Esophagus muscularis mucosa (tissue), 4 donors: ENCODE data around the gene CMTM2. TPM values are rescaled to one million over a fixed set of nuclear protein-coding genes. Genes with fewer than 3 reads are reported as not detected.
A peak's percentile ranks its signal among the peaks of the same experiment; 100 is the strongest.
"Not testable (repeated sequence)": the region's sequence is repeated elsewhere in the genome, so short reads cannot be mapped to it uniquely, and the experiment has no call there.

Experiments
- DNase-seq: peaks from one replicate; pipeline ENCODE4 v3.0.0-alpha.2; 2017; ENCODE audit errors: extremely low spot score
- H3K27ac ChIP-seq, 4 donors: fragments of 200-600 bp; sonication (generic); replicated peaks in 1 of 4; 1 replicate in 3 of 4; 2 replicates in 1 of 4; pipeline ENCODE4 v1.5.1; 2016 to 2019; ENCODE audit warnings: mild to moderate bottlenecking in 1 of 4
- H3K27me3 ChIP-seq, 4 donors: fragments of 200-600 bp; sonication (generic); one replicate each; pipeline versions ENCODE4 v1.5.1 to v1.6.0; 2016 to 2019
- H3K36me3 ChIP-seq, 4 donors: fragments of 200-600 bp; sonication (generic); one replicate each; pipeline ENCODE4 v1.5.1; 2016 to 2019
- H3K4me1 ChIP-seq, 4 donors: fragments of 200-600 bp; sonication (generic); one replicate each; pipeline ENCODE4 v1.5.1; 2016 to 2019
- H3K4me3 ChIP-seq, 4 donors: fragments of 200-600 bp; sonication (generic); 1 replicate in 2 of 4; 2 replicates in 2 of 4; pipeline ENCODE4 v1.5.1; 2016 to 2019; ENCODE audit warnings: mild to moderate bottlenecking in 4 of 4, moderate library complexity in 1 of 4
- H3K9me3 ChIP-seq, 4 donors: fragments of 200-600 bp; sonication (generic); 1 replicate in 3 of 4; 2 replicates in 1 of 4; pipeline ENCODE4 v1.5.1; 2016 to 2019
- EP300 ChIP-seq: sonication (generic); formaldehyde crosslinking; IDR thresholded peaks from one replicate; pipeline ENCODE4 v1.6.1; 2017; ENCODE audit warnings: antibody characterized with exemption
- POLR2A ChIP-seq: fragments of 450-650 bp; IDR thresholded peaks from one replicate; pipeline ENCODE4 v1.6.1; 2017; ENCODE audit warnings: antibody characterized with exemption, moderate library complexity, mild to moderate bottlenecking, low read depth
- POLR2AphosphoS5 ChIP-seq, 2 donors: sonication (generic); formaldehyde crosslinking; IDR thresholded peaks; one replicate each; pipeline ENCODE4 v1.6.1; 2017; ENCODE audit warnings: antibody characterized with exemption in 2 of 2
- WGBS: methylation state at CpG from one replicate; pipeline ENCODE4 v1.1.5; 2018; 5-methylcytosine and 5-hydroxymethylcytosine counted together
- intact Hi-C: fragments of 100-400 bp; cut with DNase I; formaldehyde crosslinking; loops from one replicate; pipeline ENCODE4 v1.15.1; 2023
- total RNA-seq, 4 donors: library from RNA; depleted of rRNA; stranded (reverse); fragments of >200 nt; gene quantifications; one replicate each; pipeline versions ENCODE4 v1.1.0 to v1.2.1, GENCODE V29; 2016
- TF ChIP-seq, protein P1 (sequence below), 3 experiments: fragments of 200-600 bp in 2 of 3; fragments of 450-650 bp in 1 of 3; sonication (generic) in 2 of 3; IDR thresholded peaks; one replicate each; pipeline ENCODE4 v1.5.1; 2017 to 2019; ENCODE audit warnings: antibody characterized with exemption in 3 of 3, mild to moderate bottlenecking in 2 of 3, moderate library complexity in 1 of 3

Gene CMTM2
- total RNA-seq, 4 donors from 2014 or later, result 1.8 TPM; not detected in 3

DNA sequence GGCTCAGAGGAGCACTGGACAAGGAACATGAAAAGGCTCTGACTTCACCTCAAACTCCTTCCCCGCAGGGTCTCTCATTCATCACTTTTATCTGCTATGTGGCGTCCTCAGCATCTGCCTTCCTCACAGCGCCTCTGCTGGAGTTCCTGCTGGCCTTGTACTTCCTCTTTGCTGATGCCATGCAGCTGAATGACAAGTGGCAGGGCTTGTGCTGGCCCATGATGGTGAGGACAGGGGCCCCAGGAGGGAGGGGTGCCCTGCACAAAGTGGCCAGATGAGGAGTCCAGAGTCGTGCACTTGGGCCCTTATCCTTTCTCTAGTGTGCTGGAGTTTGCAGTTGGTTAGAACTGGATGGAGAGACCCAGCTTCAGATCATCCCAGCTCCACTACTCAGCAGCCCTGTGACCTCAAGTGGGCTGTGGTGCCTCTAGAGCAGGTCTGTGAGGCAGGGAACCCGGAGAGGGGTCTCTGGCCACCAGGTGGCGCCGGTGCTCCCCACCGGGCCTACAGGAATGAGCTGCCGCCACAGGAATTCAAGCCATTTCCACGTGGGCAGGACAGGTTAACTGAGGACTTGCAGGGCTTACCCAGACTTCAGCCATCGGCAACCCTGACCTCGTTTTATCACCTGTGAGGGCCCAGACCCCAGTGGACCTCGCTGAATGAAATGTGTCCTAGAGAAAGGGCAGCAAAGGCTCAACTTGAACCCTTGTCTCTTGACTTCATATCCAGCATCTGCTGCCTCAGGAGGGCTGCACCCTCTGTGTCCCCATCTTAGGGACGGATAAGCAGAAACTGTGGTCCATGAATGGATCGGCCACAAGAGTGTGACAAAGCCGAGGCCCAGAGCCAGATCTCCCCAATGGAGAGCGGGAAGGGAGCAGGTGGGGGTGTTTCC, 29.2 kb downstream of the CMTM2 start:
- H3K9me3 ChIP-seq, result no peaks in the 10 kb centered on the region
- H3K27ac ChIP-seq, result peak overlapping the region in 3 of 4 donors; percentile 3 to 34 (median 28)
- peaks cover 24 to 46% (median 44%) of the 10 kb centered on the region in 4 donors for H3K4me1 ChIP-seq
- no peak overlapping the region for H3K4me3 ChIP-seq
- TF ChIP-seq POLR2A (no peak), POLR2AphosphoS5 (IDR thresholded peaks at IDR 0.05) (peak in 1 of 2 donors; percentile 45)
- TF ChIP-seq, protein P1, sequence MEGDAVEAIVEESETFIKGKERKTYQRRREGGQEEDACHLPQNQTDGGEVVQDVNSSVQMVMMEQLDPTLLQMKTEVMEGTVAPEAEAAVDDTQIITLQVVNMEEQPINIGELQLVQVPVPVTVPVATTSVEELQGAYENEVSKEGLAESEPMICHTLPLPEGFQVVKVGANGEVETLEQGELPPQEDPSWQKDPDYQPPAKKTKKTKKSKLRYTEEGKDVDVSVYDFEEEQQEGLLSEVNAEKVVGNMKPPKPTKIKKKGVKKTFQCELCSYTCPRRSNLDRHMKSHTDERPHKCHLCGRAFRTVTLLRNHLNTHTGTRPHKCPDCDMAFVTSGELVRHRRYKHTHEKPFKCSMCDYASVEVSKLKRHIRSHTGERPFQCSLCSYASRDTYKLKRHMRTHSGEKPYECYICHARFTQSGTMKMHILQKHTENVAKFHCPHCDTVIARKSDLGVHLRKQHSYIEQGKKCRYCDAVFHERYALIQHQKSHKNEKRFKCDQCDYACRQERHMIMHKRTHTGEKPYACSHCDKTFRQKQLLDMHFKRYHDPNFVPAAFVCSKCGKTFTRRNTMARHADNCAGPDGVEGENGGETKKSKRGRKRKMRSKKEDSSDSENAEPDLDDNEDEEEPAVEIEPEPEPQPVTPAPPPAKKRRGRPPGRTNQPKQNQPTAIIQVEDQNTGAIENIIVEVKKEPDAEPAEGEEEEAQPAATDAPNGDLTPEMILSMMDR (IDR thresholded peaks at IDR 0.05), result peak; percentile 79 to 95 (median 83)
- intact Hi-C loops, result loop anchor here (5.0 kb wide), 3 partner anchors 121 to 259 kb away; partner anchors contain the start of gene DYNC1LI2
- DNase-seq, result no peak
- peaks cover 7 to 46% (median 43%) of the 10 kb centered on the region in 4 donors for H3K36me3 ChIP-seq
- H3K27me3 ChIP-seq, result peaks cover 0 to 27% (median 0%) of the 10 kb centered on the region in 4 donors
- 41% methylated on average over 13 of the region's 17 CpGs for WGBS

GRCh38 chr16:66609139-66609510, 29.9 kb downstream of the CMTM2 start:
- WGBS, result 84% methylated on average over 9 of the region's 12 CpGs
- Histone ChIP-seq H3K4me1 (peaks cover 18 to 40% (median 38%) of the 10 kb centered on the region in 4 donors), H3K27me3 (peaks cover 0 to 21% (median 0%) of the 10 kb centered on the region in 4 donors), H3K4me3 (no peak overlapping the region), H3K9me3 (no peaks in the 10 kb centered on the region), H3K36me3 (peaks cover 7 to 52% (median 48%) of the 10 kb centered on the region in 4 donors), H3K27ac (peak overlapping the region in 3 of 4 donors; percentile 3 to 34 (median 28))
- intact Hi-C loops, result loop anchor here (5.0 kb wide), 3 partner anchors 122 to 258 kb away; partner anchors contain the start of gene DYNC1LI2
- DNase-seq, result no peak
- no peak for TF ChIP-seq POLR2AphosphoS5 (IDR thresholded peaks at IDR 0.05)
- TF ChIP-seq, protein P1 (IDR thresholded peaks at IDR 0.05), result no peak
- TF ChIP-seq POLR2A, result no peak
- no peak for TF ChIP-seq EP300

- Histone ChIP-seq H3K27me3 (peaks cover 0 to 9% (median 0%) of the 10 kb centered on the region in 4 donors), H3K4me3 (no peak overlapping the region), H3K36me3 (peaks cover 7 to 60% (median 54%) of the 10 kb centered on the region in 4 donors), H3K4me1 (peaks cover 18 to 31% (median 27%) of the 10 kb centered on the region in 4 donors), H3K9me3 (no peaks in the 10 kb centered on the region), H3K27ac (no peak overlapping the region)
- intact Hi-C loops, result no loop called here
- DNase-seq, result no peak
- TF ChIP-seq POLR2AphosphoS5 (IDR thresholded peaks at IDR 0.05) (no peak), POLR2A (no peak), EP300 (no peak)
- TF ChIP-seq, protein P1 (IDR thresholded peaks at IDR 0.05), result no peak
- WGBS, result 77% methylated on average over 10 of the region's 14 CpGs
Measured at GRCh38 chr16:66610111-66610820, 31.0 kb downstream of the CMTM2 start.

DNA sequence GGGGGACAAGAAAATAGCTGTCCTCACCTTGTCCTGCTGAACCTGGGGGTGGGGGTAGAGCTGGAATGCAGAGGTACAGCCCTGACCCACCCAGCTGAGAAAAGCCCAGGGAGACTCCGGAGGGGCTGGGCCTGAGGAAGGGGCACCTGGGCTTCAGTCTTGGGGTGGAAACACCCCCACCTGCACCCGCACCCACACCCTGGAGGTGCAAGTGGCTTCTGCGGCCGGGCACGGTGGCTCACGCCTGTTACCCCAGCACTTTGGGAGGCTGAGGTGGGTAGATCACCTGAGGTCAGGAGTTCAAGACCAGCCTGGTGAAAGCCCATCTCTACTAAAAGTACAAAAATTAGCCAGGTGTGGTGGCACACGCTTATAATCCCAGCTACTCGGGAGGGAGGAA, 32.6 kb downstream of the CMTM2 start:
- intact Hi-C loops, H3K27ac ChIP-seq, H3K9me3 ChIP-seq, DNase-seq, H3K27me3 ChIP-seq, H3K4me3 ChIP-seq: not testable (repeated sequence)
- peaks cover 7 to 64% (median 55%) of the 10 kb centered on the region in 4 donors for H3K36me3 ChIP-seq
- 86% methylated on average over 3 of the region's 8 CpGs for WGBS
- peaks cover 9 to 17% (median 13%) of the 10 kb centered on the region in 4 donors for H3K4me1 ChIP-seq

DNA sequence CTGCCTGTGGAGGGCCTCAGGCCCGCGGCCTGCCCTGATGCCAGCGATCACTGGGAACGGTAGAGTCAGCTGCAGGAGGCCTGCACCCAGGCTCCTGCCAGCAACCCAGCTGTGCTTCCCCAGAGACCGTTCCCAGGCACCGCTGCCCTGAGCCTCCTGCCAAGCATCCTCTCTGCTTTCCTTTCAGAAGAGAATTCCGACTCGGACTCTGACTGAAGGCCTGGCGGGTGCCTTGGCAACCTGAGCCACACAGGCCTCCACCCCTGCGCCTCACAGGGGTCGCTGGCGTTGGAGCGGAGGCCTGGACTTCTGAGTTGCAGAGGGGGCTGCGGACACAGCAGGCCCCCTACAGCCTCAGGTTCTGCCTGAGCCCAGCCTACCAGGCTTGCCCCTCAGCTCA, 33.2 kb downstream of the CMTM2 start:
- Histone ChIP-seq H3K27ac (no peak overlapping the region), H3K9me3 (no peaks in the 10 kb centered on the region), H3K27me3 (no peaks in the 10 kb centered on the region), H3K36me3 (peaks cover 7 to 64% (median 55%) of the 10 kb centered on the region in 4 donors), H3K4me1 (peaks cover 9 to 17% (median 13%) of the 10 kb centered on the region in 4 donors), H3K4me3 (no peak overlapping the region)
- no peak for DNase-seq
- no peak for TF ChIP-seq EP300
- TF ChIP-seq POLR2A, result no peak
- TF ChIP-seq POLR2AphosphoS5 (IDR thresholded peaks at IDR 0.05), result no peak
- TF ChIP-seq, protein P1 (IDR thresholded peaks at IDR 0.05), result no peak
- 87% methylated on average over 5 of the region's 14 CpGs for WGBS
- intact Hi-C loops, result no loop called here
